GM12892 (cell line): Measurements from ENCODE around the gene ZBTB7C.

Experiments used
- POLR2A ChIP-seq: IDR thresholded peaks from 2 replicates; pipeline ENCODE4 v1.6.1; 2011; ENCODE audit warnings: low read depth, low read length, control low read depth
- POLR2AphosphoS5 ChIP-seq: IDR thresholded peaks from 2 replicates; pipeline ENCODE4 v1.6.1; 2011; ENCODE audit warnings: low read depth, low read length, control low read depth

DNA sequence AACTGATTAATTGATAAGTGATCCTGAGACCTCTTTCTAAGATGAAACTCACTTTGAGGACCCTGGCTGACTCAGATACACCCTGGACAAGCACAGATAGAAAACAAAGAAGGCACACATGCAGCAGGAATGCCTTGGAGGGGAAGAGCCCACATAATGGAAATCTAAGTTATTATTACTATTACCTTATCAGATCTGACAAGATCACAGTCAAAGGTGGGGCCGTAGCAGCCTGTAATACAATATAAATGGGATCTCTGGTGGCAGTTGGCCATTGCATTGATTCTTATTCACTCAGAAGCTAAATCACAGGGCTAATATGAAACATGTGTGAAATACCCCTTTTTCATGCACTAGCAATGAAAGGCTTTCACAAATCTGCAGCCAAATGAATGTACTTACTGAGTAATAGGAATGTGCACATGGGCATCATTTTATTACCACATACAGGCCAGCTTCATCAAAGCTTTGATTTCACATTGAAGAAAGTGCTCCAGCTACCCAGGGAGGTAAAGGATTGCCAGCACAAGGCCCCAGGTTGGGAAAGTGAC is 84.0 kb downstream of the ZBTB7C start:
- TF ChIP-seq POLR2AphosphoS5 (no peak), POLR2A (no peak)
